RWPE2 (cell line): ENCODE data around the gene BRCA2.
A peak's percentile ranks its signal among the peaks of the same experiment; 100 is the strongest.

Experiments
- ATAC-seq: fragments of 200-7000 bp; cut with Tn5 transposase; 3 replicates; pipeline ENCODE4 v1.9.1; 2021; ENCODE audit warnings: low read depth
- DNase-seq: peaks from one replicate; pipeline ENCODE4 v3.0.0-alpha.2; 2020; ENCODE audit warnings: low spot score
- H3K27ac ChIP-seq: fragments of 450-650 bp; 2 replicates; pipeline ENCODE4 v1.5.1; 2017; ENCODE audit warnings: mild to moderate bottlenecking; ENCODE audit not compliant: poor library complexity, severe bottlenecking
- H3K27me3 ChIP-seq: fragments of 250-450 bp; sonication (Bioruptor Pico); 2 replicates; pipeline ENCODE4 v1.5.1; 2021; ENCODE audit warnings: mild to moderate bottlenecking, moderate library complexity; ENCODE audit not compliant: insufficient read depth, poor library complexity, severe bottlenecking
- H3K36me3 ChIP-seq: fragments of 250-450 bp; sonication (Bioruptor Pico); 2 replicates; pipeline ENCODE4 v1.5.1; 2020; ENCODE audit warnings: low read depth, mild to moderate bottlenecking, moderate library complexity
- H3K4me1 ChIP-seq: fragments of 250-450 bp; sonication (Bioruptor Pico); 2 replicates; pipeline ENCODE4 v1.5.1; 2021; ENCODE audit warnings: mild to moderate bottlenecking, moderate library complexity; ENCODE audit not compliant: insufficient read depth, poor library complexity, severe bottlenecking
- H3K4me3 ChIP-seq: fragments of 250-450 bp; sonication (Bioruptor Pico); 2 replicates; pipeline ENCODE4 v1.5.1; 2021; ENCODE audit warnings: mild to moderate bottlenecking, moderate library complexity; ENCODE audit not compliant: severe bottlenecking
- H3K9me3 ChIP-seq: fragments of 250-450 bp; sonication (Bioruptor Pico); 2 replicates; pipeline ENCODE4 v1.5.1; 2021; ENCODE audit warnings: mild to moderate bottlenecking, moderate library complexity; ENCODE audit not compliant: severe bottlenecking
- TF ChIP-seq, protein P1 (sequence below): fragments of 450-650 bp; IDR thresholded peaks from one replicate; pipeline ENCODE4 v1.5.1; 2017; ENCODE audit warnings: mild to moderate bottlenecking, moderate library complexity; ENCODE audit not compliant: poor library complexity, severe bottlenecking

BRCA2 gene

DNA sequence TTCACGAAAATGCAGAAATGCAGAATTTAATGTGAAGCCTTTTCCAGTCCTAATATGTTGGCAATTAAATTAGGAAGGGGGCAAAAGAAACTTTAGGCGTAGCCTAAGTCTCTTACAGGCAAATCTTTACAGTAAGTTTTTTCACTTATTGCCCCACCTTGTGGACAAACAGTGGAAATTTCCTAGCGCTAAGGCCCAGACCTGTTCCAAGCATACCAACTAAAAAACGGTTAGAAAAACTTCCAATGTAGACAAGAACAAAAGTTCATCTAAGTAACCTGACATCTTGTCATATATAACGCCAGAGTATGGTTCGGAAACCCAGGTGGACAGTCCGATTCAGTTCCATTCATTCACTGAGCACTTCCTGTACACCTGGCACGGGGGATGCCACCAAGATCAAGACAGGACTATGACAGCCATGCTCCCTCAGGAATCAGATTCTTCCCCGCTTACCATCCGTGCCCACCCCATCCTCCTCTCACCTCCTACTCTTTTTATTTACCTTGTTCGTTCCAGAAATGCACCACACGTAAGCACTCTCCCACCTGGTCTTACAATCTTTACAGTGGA lies 5.1 kb upstream of the BRCA2 start:
- TF ChIP-seq, protein P1, sequence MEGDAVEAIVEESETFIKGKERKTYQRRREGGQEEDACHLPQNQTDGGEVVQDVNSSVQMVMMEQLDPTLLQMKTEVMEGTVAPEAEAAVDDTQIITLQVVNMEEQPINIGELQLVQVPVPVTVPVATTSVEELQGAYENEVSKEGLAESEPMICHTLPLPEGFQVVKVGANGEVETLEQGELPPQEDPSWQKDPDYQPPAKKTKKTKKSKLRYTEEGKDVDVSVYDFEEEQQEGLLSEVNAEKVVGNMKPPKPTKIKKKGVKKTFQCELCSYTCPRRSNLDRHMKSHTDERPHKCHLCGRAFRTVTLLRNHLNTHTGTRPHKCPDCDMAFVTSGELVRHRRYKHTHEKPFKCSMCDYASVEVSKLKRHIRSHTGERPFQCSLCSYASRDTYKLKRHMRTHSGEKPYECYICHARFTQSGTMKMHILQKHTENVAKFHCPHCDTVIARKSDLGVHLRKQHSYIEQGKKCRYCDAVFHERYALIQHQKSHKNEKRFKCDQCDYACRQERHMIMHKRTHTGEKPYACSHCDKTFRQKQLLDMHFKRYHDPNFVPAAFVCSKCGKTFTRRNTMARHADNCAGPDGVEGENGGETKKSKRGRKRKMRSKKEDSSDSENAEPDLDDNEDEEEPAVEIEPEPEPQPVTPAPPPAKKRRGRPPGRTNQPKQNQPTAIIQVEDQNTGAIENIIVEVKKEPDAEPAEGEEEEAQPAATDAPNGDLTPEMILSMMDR: peak; percentile 71
- Histone ChIP-seq H3K36me3 (no peaks in the 10 kb centered on the region), H3K27me3 (no peaks in the 10 kb centered on the region), H3K9me3 (peaks cover 2% of the 10 kb centered on the region), H3K4me3 (no peak overlapping the region), H3K27ac (no peak overlapping the region), H3K4me1 (no peaks in the 10 kb centered on the region)
- ATAC-seq (peak; percentile 78), DNase-seq (no peak)

DNA sequence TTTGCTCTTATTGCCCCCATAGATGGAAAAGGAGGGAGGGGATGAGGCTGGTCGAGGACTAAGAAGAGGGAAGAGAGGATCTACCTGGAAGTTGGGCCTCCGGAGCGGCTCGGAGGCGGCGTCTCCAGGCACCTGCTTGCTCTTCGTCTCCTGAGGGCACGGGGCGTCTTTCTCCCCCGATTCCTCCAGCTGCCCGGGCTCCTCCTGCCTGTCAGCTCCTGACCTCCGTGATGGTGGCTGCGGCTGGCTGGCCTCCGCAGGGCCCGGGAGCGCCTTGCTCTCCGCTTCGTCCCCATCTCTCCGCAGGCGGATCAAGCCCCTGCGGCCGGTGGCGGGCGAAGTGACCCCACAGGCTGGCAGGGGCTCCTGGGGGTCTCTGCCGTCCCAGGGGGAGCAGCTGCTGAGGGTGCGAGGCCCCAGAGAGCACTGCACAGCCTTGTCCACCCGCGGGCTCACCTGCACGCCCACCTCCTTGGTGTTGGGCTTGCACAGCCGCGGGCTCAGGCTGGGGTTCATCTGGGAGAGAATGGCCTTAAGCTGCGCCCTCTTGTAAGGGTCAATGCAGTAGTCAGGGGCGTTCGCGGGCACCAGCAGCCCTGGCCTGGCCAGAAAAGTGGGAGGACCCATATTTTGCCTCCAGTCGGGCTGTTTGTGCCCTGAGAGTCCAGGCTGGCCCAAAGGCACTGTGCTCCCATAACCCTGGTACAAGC lies 4.0 kb upstream of the BRCA2 start:
- no peaks in the 10 kb centered on the region for H3K9me3 ChIP-seq
- TF ChIP-seq, protein P1: no peak
- H3K4me1 ChIP-seq: peaks cover 2% of the 10 kb centered on the region
- H3K36me3 ChIP-seq: peaks cover 3% of the 10 kb centered on the region; the same call in 1 of the 2 replicates
- no peaks in the 10 kb centered on the region for H3K27me3 ChIP-seq
- no peak for DNase-seq
- no peak for ATAC-seq
- H3K27ac ChIP-seq: no peak overlapping the region
- no peak overlapping the region for H3K4me3 ChIP-seq

DNA sequence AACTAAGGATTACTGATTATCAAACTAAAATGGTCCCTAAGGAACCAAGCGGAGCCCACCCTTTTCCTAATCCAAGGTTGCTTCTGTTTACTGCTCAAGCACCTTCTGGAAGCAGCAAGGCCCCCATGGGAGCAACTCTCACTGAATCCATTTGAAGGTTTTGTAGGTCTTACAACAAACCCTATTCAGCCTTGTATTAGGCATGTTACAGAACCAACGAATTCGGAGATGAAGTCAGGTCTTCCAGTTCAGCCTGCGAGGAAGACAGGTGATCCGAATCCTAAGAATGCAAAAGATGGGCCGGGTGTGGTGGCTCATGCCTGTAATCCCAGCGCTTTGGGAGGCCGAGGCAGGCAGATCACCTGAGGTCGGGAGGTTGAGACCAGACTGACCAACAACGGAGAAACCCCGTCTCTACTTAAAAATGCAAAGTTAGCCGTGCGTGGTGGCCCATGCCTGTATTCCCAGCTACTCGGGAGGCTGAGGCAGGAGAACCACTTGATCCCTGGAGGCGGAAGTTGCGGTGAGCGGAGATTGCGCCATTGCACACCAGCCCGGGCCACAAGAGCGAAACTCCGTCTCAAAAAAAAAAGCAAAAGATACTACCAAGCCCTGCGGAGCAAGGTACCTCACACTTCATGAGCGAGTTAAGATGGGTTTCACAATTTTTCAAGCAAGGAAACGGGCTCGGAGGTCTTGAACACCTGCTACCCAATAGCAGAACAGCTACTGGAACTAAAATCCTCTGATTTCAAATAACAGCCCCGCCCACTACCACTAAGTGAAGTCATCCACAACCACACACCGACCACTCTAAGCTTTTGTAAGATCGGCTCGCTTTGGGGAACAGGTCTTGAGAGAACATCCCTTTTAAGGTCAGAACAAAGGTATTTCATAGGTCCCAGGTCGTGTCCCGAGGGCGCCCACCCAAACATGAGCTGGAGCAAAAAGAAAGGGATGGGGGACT lies 754 bp upstream of the BRCA2 start:
- TF ChIP-seq, protein P1: no peak
- peak overlapping the region; percentile 53 for H3K4me3 ChIP-seq
- no peak; the same call in 2 of the 3 replicates for ATAC-seq
- no peak for DNase-seq
- H3K27ac ChIP-seq: peak overlapping the region; percentile 58
- no peaks in the 10 kb centered on the region for H3K9me3 ChIP-seq
- H3K27me3 ChIP-seq: no peaks in the 10 kb centered on the region
- peaks cover 34% of the 10 kb centered on the region for H3K36me3 ChIP-seq
- peaks cover 9% of the 10 kb centered on the region for H3K4me1 ChIP-seq

DNA sequence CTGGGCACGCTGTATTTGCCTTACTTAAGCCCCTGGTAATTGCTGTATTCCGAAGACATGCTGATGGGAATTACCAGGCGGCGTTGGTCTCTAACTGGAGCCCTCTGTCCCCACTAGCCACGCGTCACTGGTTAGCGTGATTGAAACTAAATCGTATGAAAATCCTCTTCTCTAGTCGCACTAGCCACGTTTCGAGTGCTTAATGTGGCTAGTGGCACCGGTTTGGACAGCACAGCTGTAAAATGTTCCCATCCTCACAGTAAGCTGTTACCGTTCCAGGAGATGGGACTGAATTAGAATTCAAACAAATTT lies 676 bp downstream of the BRCA2 start:
- Histone ChIP-seq H3K27me3 (no peaks in the 10 kb centered on the region), H3K4me3 (peak overlapping the region; percentile 53), H3K27ac (peak overlapping the region; percentile 58), H3K9me3 (no peaks in the 10 kb centered on the region), H3K4me1 (peaks cover 9% of the 10 kb centered on the region), H3K36me3 (peaks cover 47% of the 10 kb centered on the region)
- ATAC-seq (peak; percentile 26), DNase-seq (no peak)
- TF ChIP-seq, protein P1: no peak
